Breast epithelium (tissue), 4 donors: ENCODE measurements around the gene B4GALNT1. TPM values are rescaled to one million over a fixed set of nuclear protein-coding genes. Genes with fewer than 3 reads are reported as not detected.

Source experiments
- DNase-seq, 2 donors: peaks; one replicate each; pipeline ENCODE4 v3.0.0-alpha.2; 2019; ENCODE audit warnings: low spot score in 2 of 2
- H3K27ac ChIP-seq, 2 donors: fragments of 200-600 bp; sonication (generic) in 1 of 2; one replicate each; pipeline ENCODE4 v1.5.1; 2016 to 2019; ENCODE audit warnings: mild to moderate bottlenecking in 1 of 2
- H3K27me3 ChIP-seq, 2 donors: fragments of 200-600 bp; sonication (generic) in 1 of 2; one replicate each; pipeline versions ENCODE4 v1.5.1 to v1.6.0; 2017 to 2019; ENCODE audit warnings: control low read depth in 1 of 2, mild to moderate bottlenecking in 1 of 2
- H3K36me3 ChIP-seq: fragments of 200-600 bp; one replicate; pipeline ENCODE4 v1.5.1; 2019
- H3K4me1 ChIP-seq, 2 donors: fragments of 200-600 bp; sonication (generic); one replicate each; pipeline ENCODE4 v1.5.1; 2016 to 2019; ENCODE audit warnings: control low read depth in 1 of 2
- H3K4me3 ChIP-seq, 3 donors: fragments of 200-600 bp; sonication (generic); 1 replicate in 2 of 3; 2 replicates in 1 of 3; pipeline ENCODE4 v1.5.1; 2016 to 2019; ENCODE audit warnings: mild to moderate bottlenecking in 3 of 3, moderate library complexity in 2 of 3
- H3K9me3 ChIP-seq, 2 donors: fragments of 200-600 bp; sonication (generic) in 1 of 2; one replicate each; pipeline ENCODE4 v1.5.1; 2016 to 2019; ENCODE audit warnings: control low read depth in 1 of 2
- POLR2A ChIP-seq: fragments of 450-650 bp; IDR thresholded peaks from one replicate; pipeline ENCODE4 v1.6.1; 2016; ENCODE audit warnings: antibody characterized with exemption, mild to moderate bottlenecking, moderate library complexity
- POLR2AphosphoS5 ChIP-seq, 3 donors: sonication (generic); formaldehyde crosslinking; IDR thresholded peaks; one replicate each; pipeline ENCODE4 v1.6.1; 2017; ENCODE audit warnings: antibody characterized with exemption in 3 of 3
- intact Hi-C: fragments of 100-400 bp; cut with DNase I; formaldehyde crosslinking; loops from one replicate; pipeline ENCODE4 v1.15.1; 2023; ENCODE audit warnings: low total_unique reads
- total RNA-seq, 3 donors: library from RNA; depleted of rRNA; stranded (reverse); fragments of >200 nt; gene quantifications; one replicate each; pipeline ENCODE4 v1.1.0, GENCODE V29; 2016
- TF ChIP-seq, protein P1 (sequence below), 3 donors: fragments of 450-650 bp; IDR thresholded peaks; one replicate each; pipeline ENCODE4 v1.5.1; 2016 to 2017; ENCODE audit warnings: antibody characterized with exemption in 3 of 3, mild to moderate bottlenecking in 3 of 3, moderate library complexity in 3 of 3

The B4GALNT1 gene
- total RNA-seq, 3 donors from 2014 or later = 1.1 to 2.6 (median 1.2) TPM

DNA sequence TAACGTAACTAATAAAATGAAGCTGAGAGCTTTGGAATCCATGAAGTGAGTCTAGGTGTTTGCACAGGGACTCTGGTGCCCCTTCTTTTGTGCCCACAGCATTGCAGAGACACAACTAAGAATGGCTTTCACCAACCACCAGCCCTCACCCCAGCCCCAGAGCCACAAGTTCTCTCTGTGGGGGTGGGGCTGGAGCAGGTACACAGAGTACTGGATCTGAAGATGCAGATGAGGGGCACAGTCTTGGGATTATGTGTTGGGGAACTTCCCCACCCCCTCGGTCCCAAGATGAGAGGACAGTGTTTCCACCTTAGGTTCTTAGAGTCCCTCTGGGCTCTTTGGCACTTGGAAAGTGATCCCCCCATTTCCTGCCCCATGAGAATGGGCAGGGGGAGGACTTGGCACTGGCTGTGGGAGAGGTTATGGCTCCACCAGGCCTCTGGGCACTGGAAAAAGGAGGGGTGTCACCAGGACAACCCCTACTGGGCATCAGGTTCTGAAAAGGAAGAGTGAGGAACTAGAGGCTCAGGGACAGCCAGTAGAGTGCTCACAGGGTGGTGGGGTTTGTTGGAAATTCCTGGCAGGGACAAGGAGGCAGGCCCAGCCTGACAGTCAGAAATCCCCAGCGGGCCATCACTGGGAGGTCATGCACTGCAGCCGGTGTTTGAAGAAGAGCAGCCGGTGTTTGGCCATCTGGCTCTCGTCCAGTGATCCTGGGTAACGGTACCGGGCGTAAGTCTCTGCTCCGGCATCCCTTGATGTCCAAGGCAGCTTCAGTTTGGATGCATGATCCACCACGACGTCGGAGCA, 6.7 kb downstream of the B4GALNT1 start:
- Histone ChIP-seq H3K4me3 (no peak overlapping the region), H3K27me3 (peaks cover 0 to 20% of the 10 kb centered on the region in 2 donors), H3K27ac (no peak overlapping the region), H3K9me3 (no peaks in the 10 kb centered on the region), H3K36me3 (no peaks in the 10 kb centered on the region), H3K4me1 (peaks cover 0 to 4% of the 10 kb centered on the region in 2 donors)
- DNase-seq = no peak
- intact Hi-C loops = no loop called here
- TF ChIP-seq, protein P1, sequence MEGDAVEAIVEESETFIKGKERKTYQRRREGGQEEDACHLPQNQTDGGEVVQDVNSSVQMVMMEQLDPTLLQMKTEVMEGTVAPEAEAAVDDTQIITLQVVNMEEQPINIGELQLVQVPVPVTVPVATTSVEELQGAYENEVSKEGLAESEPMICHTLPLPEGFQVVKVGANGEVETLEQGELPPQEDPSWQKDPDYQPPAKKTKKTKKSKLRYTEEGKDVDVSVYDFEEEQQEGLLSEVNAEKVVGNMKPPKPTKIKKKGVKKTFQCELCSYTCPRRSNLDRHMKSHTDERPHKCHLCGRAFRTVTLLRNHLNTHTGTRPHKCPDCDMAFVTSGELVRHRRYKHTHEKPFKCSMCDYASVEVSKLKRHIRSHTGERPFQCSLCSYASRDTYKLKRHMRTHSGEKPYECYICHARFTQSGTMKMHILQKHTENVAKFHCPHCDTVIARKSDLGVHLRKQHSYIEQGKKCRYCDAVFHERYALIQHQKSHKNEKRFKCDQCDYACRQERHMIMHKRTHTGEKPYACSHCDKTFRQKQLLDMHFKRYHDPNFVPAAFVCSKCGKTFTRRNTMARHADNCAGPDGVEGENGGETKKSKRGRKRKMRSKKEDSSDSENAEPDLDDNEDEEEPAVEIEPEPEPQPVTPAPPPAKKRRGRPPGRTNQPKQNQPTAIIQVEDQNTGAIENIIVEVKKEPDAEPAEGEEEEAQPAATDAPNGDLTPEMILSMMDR (IDR thresholded peaks at IDR 0.05) = no peak
- TF ChIP-seq POLR2A (no peak), POLR2AphosphoS5 (IDR thresholded peaks at IDR 0.05) (no peak)

DNA sequence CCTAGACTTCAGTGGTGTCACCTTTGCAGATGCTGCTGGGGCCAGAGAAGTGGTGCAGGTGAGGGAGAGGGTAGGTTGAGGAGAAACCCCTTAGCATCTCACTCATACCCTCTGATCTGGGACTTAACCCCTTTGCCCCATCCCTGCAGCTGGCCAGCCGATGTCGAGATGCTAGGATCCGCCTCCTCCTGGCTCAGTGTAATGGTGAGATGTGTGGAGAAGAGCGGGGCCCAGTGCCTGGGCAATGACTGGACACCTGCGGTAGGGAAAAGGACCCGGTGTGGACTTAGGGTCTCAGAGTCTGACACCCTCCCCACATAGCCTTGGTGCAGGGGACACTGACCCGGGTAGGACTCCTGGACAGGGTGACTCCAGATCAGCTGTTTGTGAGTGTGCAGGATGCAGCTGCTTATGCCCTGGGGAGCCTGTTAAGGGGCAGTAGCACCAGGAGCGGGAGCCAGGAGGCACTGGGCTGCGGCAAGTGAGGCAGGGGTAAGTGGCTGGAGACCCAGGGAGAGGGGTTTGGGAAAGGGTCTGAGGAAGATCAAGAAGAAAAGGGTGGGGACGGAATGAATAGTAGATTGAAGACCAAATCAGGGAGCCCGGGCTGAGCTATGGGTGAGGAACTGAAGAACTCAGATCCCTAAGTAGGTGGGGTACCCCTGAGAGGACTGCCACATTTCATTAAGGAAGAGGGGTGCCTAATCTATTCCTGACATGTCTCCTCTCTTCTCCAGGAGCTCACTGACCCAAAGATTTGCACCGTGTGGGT, 7.6 kb downstream of the B4GALNT1 start:
- peaks cover 0 to 24% of the 10 kb centered on the region in 2 donors for H3K27me3 ChIP-seq
- intact Hi-C loops = no loop called here
- no peak for DNase-seq

DNA sequence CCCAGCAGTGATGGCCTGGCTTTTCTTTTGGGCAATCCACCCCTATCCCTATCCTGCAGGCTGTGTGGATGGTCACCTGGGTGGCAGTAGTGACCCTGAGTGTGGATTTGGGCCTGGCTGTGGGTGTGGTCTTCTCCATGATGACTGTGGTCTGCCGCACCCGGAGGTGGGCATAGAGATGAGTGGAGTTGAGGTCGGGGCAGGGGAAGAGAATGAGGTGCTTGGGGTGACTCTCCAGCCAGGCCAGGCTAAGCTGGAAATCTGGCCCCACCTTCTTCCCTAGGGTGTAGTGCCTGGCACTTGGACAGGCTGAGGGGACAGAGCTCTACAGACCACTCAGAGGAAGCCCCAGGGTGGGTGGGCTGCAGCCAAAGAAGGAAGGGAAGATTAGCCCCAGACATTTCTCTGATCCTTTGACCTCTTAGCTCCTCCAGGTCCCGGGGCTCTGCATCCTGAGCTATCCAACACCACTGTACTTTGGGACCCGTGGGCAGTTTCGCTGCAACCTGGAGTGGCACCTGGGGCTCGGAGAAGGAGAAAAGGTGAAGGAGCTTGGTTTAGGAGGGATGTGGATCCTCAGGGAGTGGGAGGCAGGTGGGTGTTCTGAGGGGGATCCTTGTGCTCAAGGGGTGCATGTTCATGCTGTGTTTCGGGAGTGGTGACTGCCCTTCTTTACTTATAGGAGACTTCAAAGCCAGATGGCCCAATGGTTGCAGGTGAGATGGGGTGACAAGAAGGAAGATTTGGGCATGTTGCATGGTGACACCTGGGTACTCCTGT, 8.4 kb downstream of the B4GALNT1 start:
- H3K4me3 ChIP-seq = no peak overlapping the region
- H3K36me3 ChIP-seq = no peaks in the 10 kb centered on the region
- no peak for DNase-seq
- intact Hi-C loops = no loop called here
- H3K27ac ChIP-seq = no peak overlapping the region
- H3K9me3 ChIP-seq = no peaks in the 10 kb centered on the region
- H3K27me3 ChIP-seq = peaks cover 0 to 31% of the 10 kb centered on the region in 2 donors
- TF ChIP-seq, protein P1 (IDR thresholded peaks at IDR 0.05) = no peak
- TF ChIP-seq POLR2AphosphoS5 (IDR thresholded peaks at IDR 0.05) (no peak), POLR2A (no peak)
- H3K4me1 ChIP-seq = peaks cover 0 to 11% of the 10 kb centered on the region in 2 donors

More for the DNA sequence above, 7.6 kb downstream of the B4GALNT1 start:
- H3K4me3 ChIP-seq = no peak overlapping the region
- no peaks in the 10 kb centered on the region for H3K36me3 ChIP-seq
- no peaks in the 10 kb centered on the region for H3K9me3 ChIP-seq
- no peak overlapping the region for H3K27ac ChIP-seq
- no peak for TF ChIP-seq POLR2A
- H3K4me1 ChIP-seq = peaks cover 0 to 11% of the 10 kb centered on the region in 2 donors

DNA sequence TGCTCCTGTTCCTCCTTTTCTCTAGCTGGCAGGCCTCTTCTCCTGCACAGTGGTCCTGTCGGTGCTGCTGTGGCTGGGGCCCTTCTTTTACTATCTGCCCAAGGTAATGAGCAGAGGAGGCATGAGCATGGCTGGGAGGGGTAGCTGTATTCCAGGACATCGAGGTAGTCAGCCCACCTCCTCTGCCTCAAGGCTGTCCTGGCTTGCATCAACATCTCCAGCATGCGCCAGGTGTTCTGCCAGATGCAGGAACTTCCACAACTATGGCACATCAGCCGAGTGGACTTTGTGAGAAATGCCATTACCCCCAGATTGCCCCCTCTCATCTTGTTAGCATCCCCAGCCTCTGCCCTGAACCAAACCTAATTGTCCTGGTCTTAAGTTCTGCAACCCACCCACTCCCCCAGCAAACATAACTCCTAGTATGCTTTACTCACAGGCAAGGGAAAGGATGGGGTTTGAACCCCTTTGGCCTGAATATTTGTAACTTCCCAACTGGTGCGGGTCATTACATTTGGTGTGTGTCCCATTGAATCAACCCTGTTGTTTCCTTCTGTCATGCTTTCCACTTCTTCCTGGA, 9.1 kb downstream of the B4GALNT1 start:
- no peak for DNase-seq
- intact Hi-C loops = no loop called here
- TF ChIP-seq POLR2A = no peak
- TF ChIP-seq, protein P1 (IDR thresholded peaks at IDR 0.05) = no peak
- TF ChIP-seq POLR2AphosphoS5 (IDR thresholded peaks at IDR 0.05) = no peak

DNA sequence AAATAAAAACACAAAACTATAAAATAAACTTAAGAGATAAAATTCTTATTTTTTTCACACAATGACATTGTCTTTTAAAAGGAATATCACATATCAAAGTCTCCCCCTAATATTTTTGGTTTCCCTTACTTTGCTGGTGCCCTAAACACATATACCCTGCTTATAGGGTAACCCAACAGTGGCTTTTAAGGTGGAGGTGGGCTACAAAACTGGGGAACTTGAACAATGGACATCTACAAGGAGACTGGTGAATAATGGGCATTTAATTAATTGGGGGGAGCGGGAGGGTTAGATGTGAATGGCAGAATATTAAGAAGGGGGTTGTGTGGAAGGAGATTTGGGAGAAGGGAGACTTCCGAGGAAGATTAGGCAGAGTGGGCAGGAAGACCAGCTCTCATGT, 9.6 kb downstream of the B4GALNT1 start:
- no peak overlapping the region for H3K27ac ChIP-seq
- no peak for TF ChIP-seq POLR2AphosphoS5 (IDR thresholded peaks at IDR 0.05)
- TF ChIP-seq, protein P1 (IDR thresholded peaks at IDR 0.05) = no peak
- TF ChIP-seq POLR2A = no peak
- intact Hi-C loops = no loop called here
- peaks cover 0 to 11% of the 10 kb centered on the region in 2 donors for H3K4me1 ChIP-seq
- DNase-seq = no peak
- no peak overlapping the region for H3K4me3 ChIP-seq
- H3K36me3 ChIP-seq = no peaks in the 10 kb centered on the region
- no peaks in the 10 kb centered on the region for H3K9me3 ChIP-seq
- peaks cover 0 to 31% of the 10 kb centered on the region in 2 donors for H3K27me3 ChIP-seq

More for the DNA sequence above, 9.1 kb downstream of the B4GALNT1 start:
- peaks cover 0 to 11% of the 10 kb centered on the region in 2 donors for H3K4me1 ChIP-seq
- peaks cover 0 to 31% of the 10 kb centered on the region in 2 donors for H3K27me3 ChIP-seq
- H3K4me3 ChIP-seq = no peak overlapping the region
- no peak overlapping the region for H3K27ac ChIP-seq
- H3K9me3 ChIP-seq = no peaks in the 10 kb centered on the region
- H3K36me3 ChIP-seq = no peaks in the 10 kb centered on the region
